Activated CD8-positive, alpha-beta T cell treated with anti-CD3 and anti-CD28 coated beads for 36 hours (primary cell): ENCODE measurements around the gene SLC35F3. TPM values are rescaled to one million over a fixed set of nuclear protein-coding genes. Genes with fewer than 3 reads are reported as not detected.

ENCODE experiments used
- ATAC-seq: fragments of 200-7000 bp; cut with Tn5 transposase; one replicate; pipeline ENCODE4 v1.10.0; 2021; ENCODE audit warnings: mild to moderate bottlenecking, moderate library complexity
- CTCF ChIA-PET: fragments of 350-600 bp; sonication (Branson Sonifier 250); formaldehyde crosslinking; loops from one replicate; lab custom pipeline; 2021; ENCODE audit warnings: antibody characterized with exemption; lab: Charles Lee
- POLR2A ChIA-PET: fragments of 350-600 bp; sonication (Branson Sonifier 250); formaldehyde crosslinking; loops from one replicate; lab custom pipeline; 2021; ENCODE audit warnings: antibody characterized with exemption; lab: Charles Lee
- DNase-seq: peaks from one replicate; pipeline ENCODE4 v3.0.0-alpha.2; 2020
- H3K27ac Mint-ChIP-seq: one replicate; pipeline ENCODE4 v1.8.0; 2021; ENCODE audit warnings: mild to moderate bottlenecking, mixed read lengths
- H3K27me3 Mint-ChIP-seq: one replicate; pipeline ENCODE4 v1.8.0; 2021; ENCODE audit warnings: mixed read lengths
- H3K36me3 Mint-ChIP-seq: one replicate; pipeline ENCODE4 v1.8.0; 2021; ENCODE audit warnings: low read depth, mixed read lengths
- H3K4me1 Mint-ChIP-seq: one replicate; pipeline ENCODE4 v1.8.0; 2021; ENCODE audit warnings: low read depth, mixed read lengths
- H3K4me3 Mint-ChIP-seq: one replicate; pipeline ENCODE4 v1.8.0; 2021; ENCODE audit warnings: mild to moderate bottlenecking, moderate library complexity, mixed read lengths
- H3K9me3 Mint-ChIP-seq: one replicate; pipeline ENCODE4 v1.8.0; 2021; ENCODE audit warnings: mixed read lengths
- intact Hi-C: fragments of 100-400 bp; cut with micrococcal nuclease; formaldehyde crosslinking; loops from one replicate; pipeline ENCODE4 v1.10.0; 2022
- total RNA-seq, 2 experiments: library from RNA; stranded (reverse); gene quantifications; one replicate each; pipeline ENCODE4 v1.2.3, GENCODE V29; 2021
- TF ChIP-seq, protein P1 (sequence below): fragments of 200-600 bp; IDR thresholded peaks from one replicate; pipeline ENCODE4 v1.8.0; 2022; ENCODE audit warnings: antibody characterized with exemption, mild to moderate bottlenecking

The SLC35F3 gene
- total RNA-seq, 2 experiments from 2014 or later = 3.1 to 3.5 TPM

DNA sequence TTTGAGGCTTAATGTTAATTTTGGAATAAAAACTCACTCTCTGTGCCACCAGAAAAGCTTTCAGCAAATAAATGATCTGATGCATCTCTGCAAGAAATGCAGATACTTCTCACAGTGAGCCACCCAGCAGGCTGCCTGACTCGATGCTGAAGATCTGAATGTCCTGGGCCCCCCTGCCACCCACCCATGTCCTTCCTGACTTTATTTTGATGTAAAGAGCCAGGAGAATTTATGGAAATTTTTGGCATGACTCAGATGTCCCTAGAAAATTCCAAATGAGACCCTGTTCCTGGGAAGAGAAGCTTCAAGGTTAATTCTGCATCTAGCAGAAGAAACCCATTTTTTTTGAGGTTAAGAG is 406.0 kb downstream of the SLC35F3 start:
- intact Hi-C loops = loop anchor here (1.0 to 5.0 kb wide), 3 partner anchors 48 to 156 kb away; no protein-coding TSS in a partner anchor
- CTCF ChIA-PET = interaction anchor here (0.6 to 8.1 kb wide), 64 partner anchors 8 to 390 kb away, joined by 3 to 127 read pairs (median 5); partner anchors contain the start of gene COA6
- DNase-seq (no peak), ATAC-seq (no peak)
- H3K27ac Mint-ChIP-seq = no peak overlapping the region
- POLR2A ChIA-PET = interaction anchor here (0.6 to 0.9 kb wide), 2 partner anchors 29 to 189 kb away, joined by 3 read pairs; no protein-coding TSS in a partner anchor
- H3K4me1 Mint-ChIP-seq = peaks cover 21% of the 10 kb centered on the region
- H3K36me3 Mint-ChIP-seq = no peaks in the 10 kb centered on the region
- TF ChIP-seq, protein P1, sequence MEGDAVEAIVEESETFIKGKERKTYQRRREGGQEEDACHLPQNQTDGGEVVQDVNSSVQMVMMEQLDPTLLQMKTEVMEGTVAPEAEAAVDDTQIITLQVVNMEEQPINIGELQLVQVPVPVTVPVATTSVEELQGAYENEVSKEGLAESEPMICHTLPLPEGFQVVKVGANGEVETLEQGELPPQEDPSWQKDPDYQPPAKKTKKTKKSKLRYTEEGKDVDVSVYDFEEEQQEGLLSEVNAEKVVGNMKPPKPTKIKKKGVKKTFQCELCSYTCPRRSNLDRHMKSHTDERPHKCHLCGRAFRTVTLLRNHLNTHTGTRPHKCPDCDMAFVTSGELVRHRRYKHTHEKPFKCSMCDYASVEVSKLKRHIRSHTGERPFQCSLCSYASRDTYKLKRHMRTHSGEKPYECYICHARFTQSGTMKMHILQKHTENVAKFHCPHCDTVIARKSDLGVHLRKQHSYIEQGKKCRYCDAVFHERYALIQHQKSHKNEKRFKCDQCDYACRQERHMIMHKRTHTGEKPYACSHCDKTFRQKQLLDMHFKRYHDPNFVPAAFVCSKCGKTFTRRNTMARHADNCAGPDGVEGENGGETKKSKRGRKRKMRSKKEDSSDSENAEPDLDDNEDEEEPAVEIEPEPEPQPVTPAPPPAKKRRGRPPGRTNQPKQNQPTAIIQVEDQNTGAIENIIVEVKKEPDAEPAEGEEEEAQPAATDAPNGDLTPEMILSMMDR = no peak
- peaks cover 7% of the 10 kb centered on the region for H3K27me3 Mint-ChIP-seq
- no peaks in the 10 kb centered on the region for H3K9me3 Mint-ChIP-seq
- no peak overlapping the region for H3K4me3 Mint-ChIP-seq

DNA sequence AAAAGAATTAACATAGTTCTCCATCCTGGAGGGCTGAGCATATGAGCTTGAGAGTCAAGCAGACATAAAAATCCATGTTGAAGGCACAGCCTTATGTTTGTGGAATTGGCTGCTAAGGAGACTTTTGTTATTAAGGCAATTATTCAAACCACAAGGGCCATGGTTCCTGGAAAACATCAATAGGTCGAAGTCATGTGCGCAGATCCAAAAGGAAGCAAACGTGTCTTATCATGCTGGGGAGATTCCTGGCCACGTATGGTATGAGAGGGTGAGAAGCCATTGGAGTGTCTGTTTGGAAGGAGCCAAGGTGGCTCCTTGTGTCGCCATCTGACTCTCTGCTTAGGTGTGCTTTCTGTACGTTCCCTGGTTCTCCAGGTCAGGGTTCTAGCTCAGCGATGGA is 406.9 kb downstream of the SLC35F3 start:
- no peaks in the 10 kb centered on the region for H3K9me3 Mint-ChIP-seq
- intact Hi-C loops = loop anchor here (2.0 to 5.0 kb wide), 2 partner anchors 49 to 99 kb away; no protein-coding TSS in a partner anchor
- ATAC-seq (no peak), DNase-seq (no peak)
- no peak overlapping the region for H3K27ac Mint-ChIP-seq
- CTCF ChIA-PET = interaction anchor here (1.2 to 8.1 kb wide), 11 partner anchors 12 to 195 kb away, joined by 4 to 127 read pairs (median 14); no protein-coding TSS in a partner anchor
- peaks cover 26% of the 10 kb centered on the region for H3K4me1 Mint-ChIP-seq
- no peaks in the 10 kb centered on the region for H3K36me3 Mint-ChIP-seq
- H3K27me3 Mint-ChIP-seq = peaks cover 9% of the 10 kb centered on the region
- no peak overlapping the region for H3K4me3 Mint-ChIP-seq
- POLR2A ChIA-PET = no interaction called here
- TF ChIP-seq, protein P1 = no peak

DNA sequence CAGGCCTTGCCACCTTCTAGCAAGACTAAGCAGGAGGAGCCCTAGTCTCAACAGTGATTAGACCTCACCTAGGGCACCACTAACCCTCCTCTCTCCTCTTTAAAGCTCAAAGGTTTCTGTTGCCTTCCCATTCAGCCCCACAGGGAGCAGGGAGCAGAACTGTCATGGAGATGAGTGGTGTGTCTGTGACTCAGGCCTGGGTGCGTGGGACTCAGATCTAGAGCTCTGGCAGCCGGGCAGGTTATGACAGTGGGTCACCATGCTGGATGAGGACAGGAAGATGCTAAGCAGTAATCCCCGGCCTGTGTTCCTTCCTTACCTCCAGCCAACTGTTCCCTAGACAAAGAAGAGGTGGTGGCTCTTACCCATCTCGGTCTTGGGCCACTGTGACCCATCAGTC is 408.7 kb downstream of the SLC35F3 start:
- Mint-ChIP-seq H3K4me1 (peaks cover 26% of the 10 kb centered on the region), H3K27me3 (peaks cover 16% of the 10 kb centered on the region), H3K36me3 (no peaks in the 10 kb centered on the region), H3K27ac (no peak overlapping the region), H3K4me3 (no peak overlapping the region), H3K9me3 (no peaks in the 10 kb centered on the region)
- ATAC-seq (no peak), DNase-seq (no peak)
- CTCF ChIA-PET = interaction anchor here (1.0 to 8.1 kb wide), 8 partner anchors 10 to 197 kb away, joined by 3 to 127 read pairs (median 24); no protein-coding TSS in a partner anchor
- intact Hi-C loops = loop anchor here (5.0 kb wide), 1 partner anchor 51 kb away; no protein-coding TSS in a partner anchor
- POLR2A ChIA-PET = no interaction called here
- TF ChIP-seq, protein P1 = no peak

DNA sequence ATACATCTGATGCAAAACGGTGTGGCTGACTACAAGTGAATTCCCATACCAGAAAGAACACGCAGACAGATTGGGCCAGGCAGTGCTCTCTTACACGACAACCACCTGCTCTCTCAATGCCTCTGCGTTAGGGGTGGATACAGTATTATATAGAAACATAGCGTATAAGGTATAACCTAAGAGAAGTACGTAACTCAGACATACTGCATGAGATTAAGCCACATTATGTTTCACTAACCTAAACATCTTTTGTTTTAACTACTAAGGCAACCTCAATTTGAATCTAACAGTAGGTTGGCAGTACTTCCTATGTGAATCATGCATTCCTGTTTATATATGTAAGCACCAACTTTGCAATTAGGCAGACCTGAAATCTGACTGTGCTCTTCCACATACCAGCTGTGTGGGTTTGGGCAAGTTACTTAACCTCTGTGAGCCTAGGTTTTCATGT is 410.6 kb downstream of the SLC35F3 start:
- Mint-ChIP-seq H3K27ac (no peak overlapping the region), H3K9me3 (no peaks in the 10 kb centered on the region), H3K27me3 (peaks cover 20% of the 10 kb centered on the region), H3K4me3 (no peak overlapping the region), H3K36me3 (no peaks in the 10 kb centered on the region), H3K4me1 (peaks cover 21% of the 10 kb centered on the region)
- TF ChIP-seq, protein P1 = no peak
- DNase-seq (peak; percentile 26), ATAC-seq (peak; percentile 70)
- ChIA-PET CTCF (interaction anchor here (1.0 kb wide), 2 partner anchors 9 to 13 kb away, joined by 3 read pairs; no protein-coding TSS in a partner anchor), POLR2A (no interaction called here)
- intact Hi-C loops = no loop called here

- DNase-seq (peak; percentile 42), ATAC-seq (no peak)
- CTCF ChIA-PET = interaction anchor here (1.0 kb wide), 2 partner anchors 8 to 13 kb away, joined by 3 read pairs; no protein-coding TSS in a partner anchor
- Mint-ChIP-seq H3K4me1 (peaks cover 17% of the 10 kb centered on the region), H3K4me3 (no peak overlapping the region), H3K27ac (no peak overlapping the region), H3K9me3 (no peaks in the 10 kb centered on the region), H3K36me3 (no peaks in the 10 kb centered on the region), H3K27me3 (peaks cover 20% of the 10 kb centered on the region)
- POLR2A ChIA-PET = no interaction called here
- TF ChIP-seq, protein P1 = no peak
- intact Hi-C loops = no loop called here
Observed at GRCh38 chr1:234315588-234315987, 411.1 kb downstream of the SLC35F3 start.
